Large intestine (tissue), 3 donors: ENCODE measurements around the gene AGBL4. TPM values are rescaled to one million over a fixed set of nuclear protein-coding genes. Genes with fewer than 3 reads are reported as not detected.

Experiments used
- DNase-seq, 2 donors: peaks; one replicate each; pipeline versions ENCODE4 v3.0.0 to v3.0.0-alpha.2; 2013
- H3K27ac ChIP-seq: one replicate; pipeline ENCODE4 v1.5.1; 2013; ENCODE audit warnings: low read length
- H3K27me3 ChIP-seq: 2 replicates; pipeline ENCODE4 v1.6.1; 2013; ENCODE audit warnings: low read length; ENCODE audit not compliant: control insufficient read depth, insufficient read depth
- H3K36me3 ChIP-seq: 2 replicates; pipeline ENCODE4 v1.6.1; 2013; ENCODE audit warnings: low read length; ENCODE audit not compliant: control insufficient read depth, insufficient read depth
- H3K4me1 ChIP-seq: one replicate; pipeline ENCODE4 v1.6.1; 2013; ENCODE audit warnings: low read length; ENCODE audit not compliant: control insufficient read depth, insufficient read depth
- H3K4me3 ChIP-seq: one replicate; pipeline ENCODE4 v1.5.1; 2013; ENCODE audit warnings: low read length
- H3K9me3 ChIP-seq: one replicate; pipeline ENCODE4 v1.6.1; 2013; ENCODE audit warnings: mild to moderate bottlenecking, low read depth, low read length, moderate library complexity; ENCODE audit not compliant: control insufficient read depth
- WGBS: methylation state at CpG from one replicate; pipeline ENCODE4 v1.1.5; 2013; ENCODE audit warnings: low lambda C conversion rate; ENCODE audit not compliant: insufficient coverage; 5-methylcytosine and 5-hydroxymethylcytosine counted together
- polyA plus RNA-seq: library from polyadenylated mRNA; unstranded; fragments of 120-200 nt; gene quantifications from one replicate; pipeline ENCODE4 v1.2.1, GENCODE V29; 2013

AGBL4 gene
- polyA plus RNA-seq, 1 donor = 0.28 TPM

DNA sequence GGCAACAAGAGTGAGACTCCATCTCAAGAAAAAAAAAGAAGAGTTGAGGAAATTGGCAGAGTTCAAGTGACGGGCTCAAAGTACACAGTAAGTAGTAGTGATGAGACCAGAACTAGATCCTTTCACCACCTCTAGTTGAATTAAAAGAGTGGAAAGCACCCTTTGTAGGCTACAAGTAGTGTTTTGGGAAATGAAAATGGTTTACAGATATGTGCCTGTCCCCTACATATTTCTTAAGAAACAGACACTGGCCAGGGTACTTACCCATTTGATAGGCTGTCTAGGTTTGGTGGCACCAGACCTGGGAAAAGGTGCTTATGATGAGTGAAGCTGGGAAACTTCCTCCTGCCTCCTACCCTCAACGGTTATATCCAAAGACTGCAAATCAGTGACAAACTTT is 1083.4 kb downstream of the AGBL4 start:
- H3K4me3 ChIP-seq = no peak overlapping the region

DNA sequence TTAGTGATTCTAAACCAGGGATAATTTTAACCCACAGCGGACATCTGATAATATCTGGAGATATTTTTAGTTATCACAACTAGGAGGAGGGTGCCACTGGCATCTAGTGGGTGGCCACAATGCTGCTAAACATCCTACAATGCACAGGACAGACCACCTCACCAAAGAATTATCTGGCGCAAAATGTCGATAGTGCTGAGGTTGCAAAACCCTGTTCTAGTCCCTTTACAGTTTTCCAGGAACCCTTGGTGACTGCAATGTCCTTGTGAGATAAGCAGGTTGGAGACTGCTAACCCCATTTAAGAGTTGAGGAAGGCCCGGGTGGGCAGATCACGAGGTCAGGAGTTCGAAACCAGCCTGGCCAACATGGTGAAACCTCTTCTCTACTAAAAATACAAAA is 1083.9 kb downstream of the AGBL4 start:
- no peaks in the 10 kb centered on the region for H3K27me3 ChIP-seq
- no CpG with 5 or more reads among the region's 6 CpGs for WGBS
- no peaks in the 10 kb centered on the region for H3K4me1 ChIP-seq
- H3K4me3 ChIP-seq = no peak overlapping the region
- no peaks in the 10 kb centered on the region for H3K36me3 ChIP-seq
- H3K9me3 ChIP-seq = no peaks in the 10 kb centered on the region
- H3K27ac ChIP-seq = no peak overlapping the region
- DNase-seq = no peak

More for the DNA sequence above, 1083.4 kb downstream of the AGBL4 start:
- H3K27me3 ChIP-seq = no peaks in the 10 kb centered on the region
- no peak for DNase-seq
- no peaks in the 10 kb centered on the region for H3K4me1 ChIP-seq
- H3K27ac ChIP-seq = no peak overlapping the region
- no peaks in the 10 kb centered on the region for H3K9me3 ChIP-seq
- H3K36me3 ChIP-seq = no peaks in the 10 kb centered on the region
- 100% methylated on average over 1 of the region's 2 CpGs for WGBS

DNA sequence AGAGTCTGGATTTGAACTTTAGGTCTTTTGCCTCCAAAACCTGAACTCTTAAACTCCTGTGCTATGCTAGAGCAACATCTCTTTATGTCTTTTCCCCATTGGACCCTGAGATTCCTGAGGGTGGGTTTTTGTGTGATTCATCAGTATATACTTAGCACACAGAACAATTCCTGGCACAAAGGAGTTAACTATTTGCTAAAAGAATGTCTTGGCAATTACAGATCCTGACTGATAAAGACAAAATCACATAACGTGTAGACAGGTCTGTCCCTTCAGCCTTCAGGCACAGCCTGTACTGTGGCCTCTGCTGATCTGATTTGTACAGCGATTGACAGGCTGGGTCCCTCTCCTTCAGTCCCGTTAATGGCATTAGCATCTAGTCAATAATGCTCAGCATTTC is 1084.7 kb downstream of the AGBL4 start:
- Histone ChIP-seq H3K4me1 (no peaks in the 10 kb centered on the region), H3K4me3 (no peak overlapping the region), H3K27ac (no peak overlapping the region), H3K9me3 (no peaks in the 10 kb centered on the region), H3K36me3 (no peaks in the 10 kb centered on the region), H3K27me3 (no peaks in the 10 kb centered on the region)
- no CpG with 5 or more reads among the region's 3 CpGs for WGBS
- DNase-seq = no peak

DNA sequence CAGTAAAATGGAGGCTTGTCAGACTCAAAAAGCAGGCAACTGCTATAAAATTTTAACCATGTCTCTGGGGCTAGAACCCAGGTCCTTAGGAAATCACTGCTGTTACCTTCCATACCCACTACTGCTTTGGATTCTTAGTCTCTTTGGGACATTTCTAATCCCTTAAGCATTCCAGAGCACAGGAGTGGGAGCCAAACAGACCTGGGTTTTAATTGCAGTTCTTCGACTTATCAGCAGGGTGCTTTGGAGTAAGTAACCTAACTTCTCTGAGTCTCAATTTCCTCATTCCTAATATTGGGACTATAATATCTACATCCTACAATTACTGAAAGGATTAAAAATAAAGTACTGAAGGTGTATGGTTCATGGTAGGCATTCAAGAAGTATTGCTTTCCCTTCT is 1086.0 kb downstream of the AGBL4 start:
- Histone ChIP-seq H3K36me3 (no peaks in the 10 kb centered on the region), H3K9me3 (no peaks in the 10 kb centered on the region), H3K27me3 (no peaks in the 10 kb centered on the region), H3K4me1 (no peaks in the 10 kb centered on the region), H3K27ac (no peak overlapping the region), H3K4me3 (no peak overlapping the region)
- WGBS = 80% methylated on average over 1 of the region's 1 CpG
- DNase-seq = no peak

DNA sequence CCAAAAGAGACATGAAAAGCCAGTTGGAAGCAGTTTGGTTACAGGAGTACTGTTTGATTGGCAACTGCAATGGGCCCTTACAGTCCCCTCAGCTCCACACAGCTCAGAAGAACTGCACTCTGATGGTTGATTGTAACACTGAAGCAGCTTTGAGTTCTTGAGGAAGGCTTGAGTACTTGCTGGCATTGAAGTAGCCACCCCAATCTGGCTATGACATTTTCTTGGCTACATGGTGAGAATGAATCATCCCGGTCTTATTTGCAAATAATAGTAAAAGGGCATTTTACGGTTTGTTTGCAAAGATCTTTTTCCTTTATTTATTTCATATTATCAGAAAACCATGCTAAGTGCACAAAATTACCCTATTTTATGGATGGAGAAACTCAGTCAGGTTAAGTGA is 1087.3 kb downstream of the AGBL4 start:
- Histone ChIP-seq H3K9me3 (no peaks in the 10 kb centered on the region), H3K4me3 (no peak overlapping the region), H3K4me1 (no peaks in the 10 kb centered on the region), H3K27ac (no peak overlapping the region), H3K27me3 (peaks cover 4% of the 10 kb centered on the region), H3K36me3 (no peaks in the 10 kb centered on the region)
- DNase-seq = no peak
- WGBS = 80% methylated on average over 1 of the region's 2 CpGs

DNA sequence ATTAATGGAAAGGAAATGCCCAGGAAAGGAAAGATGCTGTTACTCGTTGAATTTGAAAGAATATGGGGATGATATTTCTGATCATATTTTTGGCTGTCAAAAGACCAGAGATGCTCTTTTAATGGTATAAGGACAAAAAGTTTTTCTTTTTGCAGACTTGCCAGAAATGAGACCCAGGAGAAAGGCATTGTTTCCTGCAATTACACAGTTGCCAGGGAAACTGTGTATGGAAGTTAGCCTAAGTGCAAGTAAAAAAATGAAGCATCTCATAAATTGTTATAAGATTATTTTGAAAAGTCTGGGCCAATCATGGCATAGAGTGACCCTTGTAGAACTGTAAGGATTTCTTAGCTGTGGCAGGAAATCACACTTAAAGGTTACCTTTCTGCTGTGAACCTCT is 1091.4 kb downstream of the AGBL4 start:
- no peaks in the 10 kb centered on the region for H3K36me3 ChIP-seq

DNA sequence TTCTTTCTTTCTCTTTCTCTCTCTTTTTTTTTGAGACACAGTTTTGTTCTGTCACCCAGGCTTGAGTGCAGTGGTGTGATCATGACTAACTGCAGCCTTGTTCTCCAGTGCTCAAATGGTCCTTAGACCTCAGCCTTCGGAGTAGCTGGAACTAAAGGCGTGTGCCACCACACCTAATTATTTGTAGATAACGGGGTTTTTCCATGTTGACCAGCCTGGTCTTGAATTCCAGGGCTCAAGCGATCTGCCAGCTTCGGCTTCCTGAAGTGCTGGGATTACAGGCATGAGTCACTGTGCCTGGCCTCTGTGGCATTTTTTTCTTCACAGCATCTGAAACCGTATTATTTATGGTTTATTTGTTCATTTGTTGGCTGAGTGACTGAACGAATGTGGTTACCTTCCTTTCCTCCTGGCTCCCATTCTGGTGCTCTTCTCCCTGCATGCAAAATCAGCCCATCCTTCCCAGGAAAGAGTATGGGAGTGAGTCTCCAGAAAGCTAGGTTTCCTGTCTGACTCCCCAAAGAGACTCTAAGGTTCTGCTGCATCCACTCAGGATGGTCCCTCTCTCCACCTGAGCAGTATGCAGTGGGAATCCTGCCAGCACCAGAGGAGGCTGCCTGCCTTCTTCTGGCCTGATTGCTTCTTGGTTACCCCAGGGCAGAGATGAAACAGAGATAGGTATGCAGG is 1092.1 kb downstream of the AGBL4 start:
- no peak for DNase-seq
- Histone ChIP-seq H3K4me1 (no peaks in the 10 kb centered on the region), H3K36me3 (no peaks in the 10 kb centered on the region), H3K27me3 (peaks cover 4% of the 10 kb centered on the region), H3K27ac (no peak overlapping the region), H3K4me3 (no peak overlapping the region), H3K9me3 (no peaks in the 10 kb centered on the region)
- WGBS = 80% methylated on average over 1 of the region's 7 CpGs

More for the DNA sequence above, 1091.4 kb downstream of the AGBL4 start:
- Histone ChIP-seq H3K27me3 (peaks cover 4% of the 10 kb centered on the region), H3K9me3 (no peaks in the 10 kb centered on the region), H3K4me3 (no peak overlapping the region), H3K4me1 (no peaks in the 10 kb centered on the region), H3K27ac (no peak overlapping the region)
- WGBS = 100% methylated on average over 1 of the region's 1 CpG
- no peak for DNase-seq

DNA sequence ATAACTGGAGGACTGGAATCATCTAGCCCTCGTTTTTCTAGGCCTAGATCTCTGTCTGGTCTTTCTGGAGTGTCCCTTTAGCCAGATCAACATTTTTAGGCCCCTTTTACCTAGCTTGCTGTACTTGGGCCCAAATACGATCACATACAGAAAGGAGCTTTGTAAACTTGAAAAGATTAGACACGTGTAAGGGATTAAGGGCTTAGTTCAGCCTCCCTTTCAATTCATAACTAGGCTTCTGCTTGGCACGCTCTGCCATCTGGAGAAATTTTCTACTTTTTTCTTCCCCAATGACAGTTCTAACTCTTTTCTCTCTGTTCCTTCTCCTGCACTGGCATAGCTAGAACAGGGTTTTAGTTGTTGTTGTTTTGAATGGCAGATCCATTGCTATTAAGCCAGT is 1093.7 kb downstream of the AGBL4 start:
- Histone ChIP-seq H3K36me3 (no peaks in the 10 kb centered on the region), H3K4me1 (no peaks in the 10 kb centered on the region), H3K27ac (no peak overlapping the region), H3K9me3 (no peaks in the 10 kb centered on the region), H3K4me3 (no peak overlapping the region), H3K27me3 (peaks cover 4% of the 10 kb centered on the region)
- DNase-seq = no peak
- 100% methylated on average over 1 of the region's 4 CpGs for WGBS

DNA sequence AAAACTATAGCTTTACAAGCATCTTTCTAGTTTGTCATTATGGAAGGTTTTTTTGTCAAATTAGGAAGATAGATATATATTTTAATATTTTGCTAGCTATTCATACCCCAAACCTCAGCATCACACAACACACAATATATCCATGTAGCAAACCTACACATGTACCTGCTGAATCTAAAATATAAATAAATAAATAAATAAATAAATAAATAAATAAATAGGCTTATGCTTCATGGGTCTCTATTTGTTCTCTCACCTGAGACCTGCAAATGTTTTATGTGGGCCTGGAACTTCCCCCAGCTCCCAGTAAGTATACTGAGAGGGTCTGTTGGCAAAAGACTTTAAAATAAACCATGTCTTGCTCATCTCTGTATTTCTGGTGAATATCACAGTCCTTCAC is 1099.7 kb downstream of the AGBL4 start:
- Histone ChIP-seq H3K4me3 (no peak overlapping the region), H3K9me3 (no peaks in the 10 kb centered on the region), H3K4me1 (no peaks in the 10 kb centered on the region), H3K27me3 (no peaks in the 10 kb centered on the region), H3K36me3 (no peaks in the 10 kb centered on the region), H3K27ac (no peak overlapping the region)
- DNase-seq = no peak

DNA sequence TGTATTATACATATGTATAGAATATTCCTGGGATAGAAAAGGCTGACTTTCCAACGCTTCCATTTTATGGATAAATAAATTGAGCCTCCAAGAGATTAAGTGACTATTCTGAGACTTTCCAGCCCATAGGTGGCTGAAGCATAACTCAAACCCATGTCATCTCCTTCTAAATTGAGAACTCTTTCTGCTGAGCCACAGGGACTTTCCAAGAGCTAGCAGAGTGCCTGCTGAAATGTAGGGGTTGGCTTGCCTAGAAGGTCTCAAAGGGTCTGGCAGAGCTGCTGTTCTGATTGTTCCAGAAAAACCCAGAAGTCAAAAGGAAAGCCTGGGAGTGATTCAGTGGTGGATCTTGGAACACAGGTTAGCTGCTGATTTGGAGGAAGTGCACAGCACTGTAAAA is 1100.6 kb downstream of the AGBL4 start:
- no CpG with 5 or more reads among the region's 1 CpG for WGBS
- Histone ChIP-seq H3K4me3 (no peak overlapping the region), H3K4me1 (no peaks in the 10 kb centered on the region)

DNA sequence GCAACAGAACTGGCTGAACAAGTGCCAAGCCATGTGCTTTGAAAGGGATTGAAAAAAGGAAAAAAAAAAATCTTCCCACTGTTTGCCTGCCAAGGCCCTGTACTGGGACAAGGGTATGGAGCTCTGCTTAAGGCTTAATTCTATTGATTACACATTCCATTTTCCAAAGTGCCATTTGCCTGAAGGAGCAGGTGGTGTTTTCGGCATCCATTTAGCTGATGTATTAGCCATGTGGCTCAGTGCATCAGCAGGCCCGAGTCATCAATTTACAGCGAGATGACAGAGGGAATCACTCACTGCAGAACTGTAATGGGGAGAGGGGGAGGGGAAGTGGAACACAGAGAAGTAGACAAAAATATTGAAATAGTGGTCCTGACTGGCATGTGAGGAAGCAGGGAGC is 1102.9 kb downstream of the AGBL4 start:
- Histone ChIP-seq H3K9me3 (no peaks in the 10 kb centered on the region), H3K27me3 (no peaks in the 10 kb centered on the region), H3K36me3 (no peaks in the 10 kb centered on the region), H3K4me3 (no peak overlapping the region), H3K27ac (no peak overlapping the region), H3K4me1 (no peaks in the 10 kb centered on the region)
- 92% methylated on average over 2 of the region's 3 CpGs for WGBS
- DNase-seq = no peak

More for the DNA sequence above, 1100.6 kb downstream of the AGBL4 start:
- Histone ChIP-seq H3K27ac (no peak overlapping the region), H3K9me3 (no peaks in the 10 kb centered on the region), H3K36me3 (no peaks in the 10 kb centered on the region), H3K27me3 (no peaks in the 10 kb centered on the region)
- no peak for DNase-seq
